ENCODE measurements around the gene BHLHE41.

DNA sequence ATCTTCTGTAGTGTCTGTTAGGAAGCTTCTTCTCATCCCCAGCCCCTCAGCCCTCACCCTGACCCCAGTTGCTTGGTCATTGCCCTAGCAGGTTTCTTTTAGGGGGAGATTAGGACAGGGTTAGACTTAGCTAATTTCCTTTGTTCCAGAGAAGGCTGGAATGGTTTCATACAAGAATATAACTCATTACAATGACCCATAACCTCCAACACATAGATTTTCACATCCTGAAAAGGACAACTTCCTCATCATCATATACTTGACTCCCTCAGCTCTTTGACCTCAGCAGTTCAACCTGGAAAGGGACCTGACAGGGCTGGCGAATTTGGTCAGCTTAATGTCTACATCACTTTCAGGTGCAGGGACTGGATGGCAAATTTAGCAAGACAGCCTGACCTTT is 8.0 kb upstream of the BHLHE41 start:
- TF ChIP-seq, protein P1, sequence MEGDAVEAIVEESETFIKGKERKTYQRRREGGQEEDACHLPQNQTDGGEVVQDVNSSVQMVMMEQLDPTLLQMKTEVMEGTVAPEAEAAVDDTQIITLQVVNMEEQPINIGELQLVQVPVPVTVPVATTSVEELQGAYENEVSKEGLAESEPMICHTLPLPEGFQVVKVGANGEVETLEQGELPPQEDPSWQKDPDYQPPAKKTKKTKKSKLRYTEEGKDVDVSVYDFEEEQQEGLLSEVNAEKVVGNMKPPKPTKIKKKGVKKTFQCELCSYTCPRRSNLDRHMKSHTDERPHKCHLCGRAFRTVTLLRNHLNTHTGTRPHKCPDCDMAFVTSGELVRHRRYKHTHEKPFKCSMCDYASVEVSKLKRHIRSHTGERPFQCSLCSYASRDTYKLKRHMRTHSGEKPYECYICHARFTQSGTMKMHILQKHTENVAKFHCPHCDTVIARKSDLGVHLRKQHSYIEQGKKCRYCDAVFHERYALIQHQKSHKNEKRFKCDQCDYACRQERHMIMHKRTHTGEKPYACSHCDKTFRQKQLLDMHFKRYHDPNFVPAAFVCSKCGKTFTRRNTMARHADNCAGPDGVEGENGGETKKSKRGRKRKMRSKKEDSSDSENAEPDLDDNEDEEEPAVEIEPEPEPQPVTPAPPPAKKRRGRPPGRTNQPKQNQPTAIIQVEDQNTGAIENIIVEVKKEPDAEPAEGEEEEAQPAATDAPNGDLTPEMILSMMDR (IDR thresholded peaks at IDR 0.05), result no peak
- TF ChIP-seq GABPA (IDR thresholded peaks at IDR 0.05; ENCODE audit: low read depth), result no peak
